Neuron (in vitro differentiated cells): ENCODE measurements around the gene WASHC3.
A peak's percentile ranks its signal among the peaks of the same experiment; 100 is the strongest.
"Not testable (repeated sequence)": the region's sequence is repeated elsewhere in the genome, so short reads cannot be mapped to it uniquely, and the experiment has no call there.

Source experiments
- H2AFZ ChIP-seq: one replicate; pipeline ENCODE4 v1.6.1; 2013; ENCODE audit warnings: low read depth, mild to moderate bottlenecking, inconsistent platforms, low read length, moderate library complexity
- H3K27me3 ChIP-seq: one replicate; pipeline ENCODE4 v1.6.1; 2013; ENCODE audit warnings: low read length; ENCODE audit not compliant: insufficient read depth
- H3K36me3 ChIP-seq: one replicate; pipeline ENCODE4 v1.6.1; 2013; ENCODE audit warnings: low read length; ENCODE audit not compliant: insufficient read depth
- H3K4me1 ChIP-seq: one replicate; pipeline ENCODE4 v1.6.1; 2013; ENCODE audit warnings: low read length; ENCODE audit not compliant: insufficient read depth
- H3K4me3 ChIP-seq: 2 replicates; pipeline ENCODE4 v1.5.1; 2013; ENCODE audit warnings: mild to moderate bottlenecking, low read length, moderate library complexity
- H3K9me3 ChIP-seq: one replicate; pipeline ENCODE4 v1.6.1; 2013; ENCODE audit warnings: low read length

Gene WASHC3

GRCh38 chr12:102061560-102062418 lies at the start of gene WASHC3:
Gene WASHC3, minus strand, starts transcription at chr12:102061991. Its CDS starts 29 bp downstream, at chr12:102061962.
- peaks cover 1% of the 10 kb centered on the region for H3K9me3 ChIP-seq
- H3K4me1 ChIP-seq, result peaks cover 6% of the 10 kb centered on the region
- H3K27me3 ChIP-seq, result no peaks in the 10 kb centered on the region
- peak within 1 kb of the TSS; percentile 92 for H2AFZ ChIP-seq
- H3K36me3 ChIP-seq, result peaks cover 5% of the 10 kb centered on the region
- peak within 1 kb of the TSS; percentile 85 for H3K4me3 ChIP-seq

GRCh38 chr12:102110782-102111181 lies 49.0 kb upstream of the WASHC3 start:
- Histone ChIP-seq H3K4me1 (no peaks in the 10 kb centered on the region), H3K4me3 (no peak overlapping the region), H2AFZ (no peak overlapping the region), H3K27me3 (no peaks in the 10 kb centered on the region), H3K9me3 (peaks cover 7% of the 10 kb centered on the region), H3K36me3 (peaks cover 60% of the 10 kb centered on the region)

GRCh38 chr12:102107970-102108369 lies 46.2 kb upstream of the WASHC3 start:
- Histone ChIP-seq H3K27me3 (no peaks in the 10 kb centered on the region), H3K4me1 (no peaks in the 10 kb centered on the region), H3K4me3 (no peak overlapping the region), H3K36me3 (peaks cover 45% of the 10 kb centered on the region), H3K9me3 (peaks cover 7% of the 10 kb centered on the region), H2AFZ (no peak overlapping the region)

- H3K4me1 ChIP-seq, result no peaks in the 10 kb centered on the region
- peaks cover 48% of the 10 kb centered on the region for H3K36me3 ChIP-seq
- H3K9me3 ChIP-seq, result peaks cover 7% of the 10 kb centered on the region
- no peaks in the 10 kb centered on the region for H3K27me3 ChIP-seq
- no peak overlapping the region for H3K4me3 ChIP-seq
- H2AFZ ChIP-seq, result no peak overlapping the region
These were observed 45.1 kb upstream of the WASHC3 start for GRCh38 chr12:102106905-102107304.

- peaks cover 27% of the 10 kb centered on the region for H3K36me3 ChIP-seq
- no peaks in the 10 kb centered on the region for H3K9me3 ChIP-seq
- no peaks in the 10 kb centered on the region for H3K27me3 ChIP-seq
- no peaks in the 10 kb centered on the region for H3K4me1 ChIP-seq
- no peak overlapping the region for H2AFZ ChIP-seq
- H3K4me3 ChIP-seq, result no peak overlapping the region
These were observed 35.1 kb upstream of the WASHC3 start for GRCh38 chr12:102096855-102097254.

- Histone ChIP-seq H3K4me3 (no peak overlapping the region), H3K4me1 (no peaks in the 10 kb centered on the region), H3K27me3 (no peaks in the 10 kb centered on the region), H3K36me3 (peaks cover 27% of the 10 kb centered on the region), H2AFZ (no peak overlapping the region), H3K9me3 (no peaks in the 10 kb centered on the region)
These were observed 34.0 kb upstream of the WASHC3 start for GRCh38 chr12:102095677-102096263.

- H3K36me3 ChIP-seq, result peaks cover 14% of the 10 kb centered on the region
These were observed 31.5 kb upstream of the WASHC3 start for GRCh38 chr12:102093319-102093718.

GRCh38 chr12:102089228-102089835 lies 27.5 kb upstream of the WASHC3 start:
- H3K27me3 ChIP-seq, H3K4me3 ChIP-seq, H2AFZ ChIP-seq, H3K9me3 ChIP-seq, H3K4me1 ChIP-seq: not testable (repeated sequence)
- peaks cover 22% of the 10 kb centered on the region for H3K36me3 ChIP-seq

More at GRCh38 chr12:102093319-102093718, 31.5 kb upstream of the WASHC3 start:
- H2AFZ ChIP-seq, result no peak overlapping the region
- H3K4me1 ChIP-seq, result no peaks in the 10 kb centered on the region
- H3K9me3 ChIP-seq, result peaks cover 4% of the 10 kb centered on the region
- H3K4me3 ChIP-seq, result no peak overlapping the region
- no peaks in the 10 kb centered on the region for H3K27me3 ChIP-seq

GRCh38 chr12:102080842-102081241 lies 19.1 kb upstream of the WASHC3 start:
- no peak overlapping the region for H3K4me3 ChIP-seq
- no peaks in the 10 kb centered on the region for H3K27me3 ChIP-seq
- H3K36me3 ChIP-seq, result peaks cover 37% of the 10 kb centered on the region
- H3K9me3 ChIP-seq, result no peaks in the 10 kb centered on the region
- no peaks in the 10 kb centered on the region for H3K4me1 ChIP-seq
- H2AFZ ChIP-seq, result no peak overlapping the region

- H3K27me3 ChIP-seq, H2AFZ ChIP-seq, H3K4me3 ChIP-seq, H3K4me1 ChIP-seq, H3K9me3 ChIP-seq: not testable (repeated sequence)
- H3K36me3 ChIP-seq, result peaks cover 27% of the 10 kb centered on the region
These were observed 10.3 kb upstream of the WASHC3 start for GRCh38 chr12:102072092-102072491.

- peaks cover 10% of the 10 kb centered on the region for H3K36me3 ChIP-seq
- H2AFZ ChIP-seq, result no peak overlapping the region
- H3K9me3 ChIP-seq, result no peaks in the 10 kb centered on the region
- H3K27me3 ChIP-seq, result no peaks in the 10 kb centered on the region
- H3K4me3 ChIP-seq, result no peak overlapping the region
- no peaks in the 10 kb centered on the region for H3K4me1 ChIP-seq
These were observed 7.9 kb upstream of the WASHC3 start for GRCh38 chr12:102069707-102070106.

- Histone ChIP-seq H3K36me3 (no peaks in the 10 kb centered on the region), H2AFZ (no peak overlapping the region), H3K4me1 (no peaks in the 10 kb centered on the region), H3K9me3 (no peaks in the 10 kb centered on the region), H3K27me3 (no peaks in the 10 kb centered on the region), H3K4me3 (no peak overlapping the region)
These were observed 5.9 kb upstream of the WASHC3 start for GRCh38 chr12:102067574-102068258.

- H3K36me3 ChIP-seq, result no peaks in the 10 kb centered on the region
- no peak overlapping the region for H3K4me3 ChIP-seq
- H3K4me1 ChIP-seq, result peaks cover 6% of the 10 kb centered on the region
- no peaks in the 10 kb centered on the region for H3K27me3 ChIP-seq
- H2AFZ ChIP-seq, result no peak overlapping the region
- no peaks in the 10 kb centered on the region for H3K9me3 ChIP-seq
These were observed 2.7 kb upstream of the WASHC3 start for GRCh38 chr12:102064476-102064875.
